NCI-H2196 treated with DMSO at 0.1 percent for 48 hours (cell line): ENCODE measurements around the gene ANKRD65.
"Not testable (repeated sequence)": the region's sequence is repeated elsewhere in the genome, so short reads cannot be mapped to it uniquely, and the experiment has no call there.

ENCODE experiments used
- DNase-seq: peaks from one replicate; lab custom pipeline; 2025; ENCODE audit not compliant: unreplicated experiment; lab: John Stamatoyannopoulos, UW

The ANKRD65 gene

GRCh38 chr1:1373815-1374588 is 47.1 kb downstream of the ANKRD65 start:
- no peak for DNase-seq

DNA sequence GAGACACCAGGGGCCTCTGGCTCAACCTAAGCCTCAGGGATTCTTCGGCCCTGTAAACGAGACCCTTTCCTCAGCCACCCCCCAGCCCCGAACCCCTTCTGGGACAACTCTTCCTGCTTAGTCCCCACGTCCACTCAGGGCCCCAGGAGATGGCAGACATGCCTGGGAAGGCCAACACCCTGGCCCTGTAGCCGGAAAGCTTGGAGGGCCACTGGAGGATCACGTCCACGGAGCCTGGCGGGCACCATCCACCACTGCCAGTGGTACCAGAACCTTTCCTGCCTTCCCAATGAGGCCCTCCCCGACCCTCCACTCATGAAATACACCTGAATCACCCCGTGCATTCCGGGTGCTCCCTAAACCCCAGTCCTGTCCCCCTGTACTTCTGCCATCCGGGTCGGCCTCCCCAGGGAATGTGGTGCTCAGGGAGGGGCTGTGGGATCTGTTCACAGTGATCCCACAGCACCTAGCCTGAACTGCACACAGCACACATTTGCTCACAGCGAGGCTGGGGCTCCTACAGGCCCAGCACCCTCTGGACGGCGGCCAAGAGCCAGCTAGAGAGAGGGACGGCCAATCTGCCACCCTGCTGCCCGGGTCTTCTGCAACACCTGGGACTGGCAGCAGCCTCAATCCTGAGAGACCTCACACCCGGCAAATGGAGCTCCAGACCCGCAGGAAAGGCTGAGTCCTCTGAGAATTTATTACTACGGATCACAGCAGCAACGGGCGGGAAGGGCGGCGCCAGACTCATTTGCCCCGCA is 47.8 kb downstream of the ANKRD65 start:
- DNase-seq: no peak

GRCh38 chr1:1371746-1372711 is 49.0 kb downstream of the ANKRD65 start:
- DNase-seq: peak; percentile 89

GRCh38 chr1:1371364-1371745 is 49.7 kb downstream of the ANKRD65 start:
- no peak for DNase-seq

GRCh38 chr1:1370771-1371300 is 50.2 kb downstream of the ANKRD65 start:
- DNase-seq: no peak

- DNase-seq: not testable (repeated sequence)
Observed at GRCh38 chr1:1370094-1370493, 51.0 kb downstream of the ANKRD65 start.
